Activated T-helper 17 cell treated with anti-CD3 and anti-CD28 coated beads, Interleukin-2, amount 50 U/mL, for 72 hours (primary cell): Measurements from ENCODE around the gene OBSCN. TPM values are rescaled to one million over a fixed set of nuclear protein-coding genes. Genes with fewer than 3 reads are reported as not detected.

Experiments
- ATAC-seq: fragments of 150-1000 bp; cut with Tn5 transposase; replicated peaks from 2 replicates; pipeline ENCODE4 v1.10.0; 2021; ENCODE audit warnings: mild to moderate bottlenecking, moderate library complexity
- H3K27ac Mint-ChIP-seq: one replicate; pipeline ENCODE4 v1.8.0; 2022; ENCODE audit warnings: mixed read lengths
- H3K27me3 Mint-ChIP-seq: one replicate; pipeline ENCODE4 v1.8.0; 2022; ENCODE audit warnings: mixed read lengths
- H3K36me3 Mint-ChIP-seq: one replicate; pipeline ENCODE4 v1.8.0; 2022; ENCODE audit warnings: low read depth, mild to moderate bottlenecking, mixed read lengths
- H3K4me1 Mint-ChIP-seq: one replicate; pipeline ENCODE4 v1.8.0; 2022; ENCODE audit warnings: mixed read lengths
- H3K4me3 Mint-ChIP-seq: one replicate; pipeline ENCODE4 v1.8.0; 2022; ENCODE audit warnings: mild to moderate bottlenecking, mixed read lengths
- H3K9me3 Mint-ChIP-seq: one replicate; pipeline ENCODE4 v1.8.0; 2022; ENCODE audit warnings: mixed read lengths
- total RNA-seq, 2 donors: library from RNA; stranded (reverse); gene quantifications; one replicate each; pipeline ENCODE4 v1.2.3, GENCODE V29; 2022

The OBSCN gene, protein sequence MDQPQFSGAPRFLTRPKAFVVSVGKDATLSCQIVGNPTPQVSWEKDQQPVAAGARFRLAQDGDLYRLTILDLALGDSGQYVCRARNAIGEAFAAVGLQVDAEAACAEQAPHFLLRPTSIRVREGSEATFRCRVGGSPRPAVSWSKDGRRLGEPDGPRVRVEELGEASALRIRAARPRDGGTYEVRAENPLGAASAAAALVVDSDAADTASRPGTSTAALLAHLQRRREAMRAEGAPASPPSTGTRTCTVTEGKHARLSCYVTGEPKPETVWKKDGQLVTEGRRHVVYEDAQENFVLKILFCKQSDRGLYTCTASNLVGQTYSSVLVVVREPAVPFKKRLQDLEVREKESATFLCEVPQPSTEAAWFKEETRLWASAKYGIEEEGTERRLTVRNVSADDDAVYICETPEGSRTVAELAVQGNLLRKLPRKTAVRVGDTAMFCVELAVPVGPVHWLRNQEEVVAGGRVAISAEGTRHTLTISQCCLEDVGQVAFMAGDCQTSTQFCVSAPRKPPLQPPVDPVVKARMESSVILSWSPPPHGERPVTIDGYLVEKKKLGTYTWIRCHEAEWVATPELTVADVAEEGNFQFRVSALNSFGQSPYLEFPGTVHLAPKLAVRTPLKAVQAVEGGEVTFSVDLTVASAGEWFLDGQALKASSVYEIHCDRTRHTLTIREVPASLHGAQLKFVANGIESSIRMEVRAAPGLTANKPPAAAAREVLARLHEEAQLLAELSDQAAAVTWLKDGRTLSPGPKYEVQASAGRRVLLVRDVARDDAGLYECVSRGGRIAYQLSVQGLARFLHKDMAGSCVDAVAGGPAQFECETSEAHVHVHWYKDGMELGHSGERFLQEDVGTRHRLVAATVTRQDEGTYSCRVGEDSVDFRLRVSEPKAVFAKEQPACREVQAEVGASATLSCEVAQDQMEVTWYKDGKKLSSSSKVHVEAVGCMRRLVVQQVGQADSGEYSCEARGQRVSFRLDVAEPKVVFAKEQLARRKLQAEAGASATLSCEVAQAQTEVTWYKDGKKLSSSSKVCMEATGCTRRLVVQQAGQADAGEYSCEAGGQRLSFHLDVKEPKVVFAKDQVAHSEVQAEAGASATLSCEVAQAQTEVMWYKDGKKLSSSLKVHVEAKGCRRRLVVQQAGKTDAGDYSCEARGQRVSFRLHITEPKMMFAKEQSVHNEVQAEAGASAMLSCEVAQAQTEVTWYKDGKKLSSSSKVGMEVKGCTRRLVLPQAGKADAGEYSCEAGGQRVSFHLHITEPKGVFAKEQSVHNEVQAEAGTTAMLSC (N-terminal part only)
- 10 to 100 TPM; 10.8 to 60.0 TPM for total RNA-seq

- Mint-ChIP-seq H3K36me3 (no peaks in the 10 kb centered on the region), H3K4me3 (no peak within 1 kb of the TSS), H3K4me1 (no peaks in the 10 kb centered on the region), H3K27ac (no peak within 1 kb of the TSS), H3K27me3 (no peaks in the 10 kb centered on the region), H3K9me3 (no peaks in the 10 kb centered on the region)
- ATAC-seq: no peak
Measured at GRCh38 chr1:228207851-228208821, at the start of gene OBSCN. Gene OBSCN (plus strand): TSS chr1:228208044. CDS start chr1:228211784, 3,740 bp downstream.

GRCh38 chr1:228158151-228159007 lies 49.5 kb upstream of the OBSCN start:
- no peaks in the 10 kb centered on the region for H3K36me3 Mint-ChIP-seq
- ATAC-seq: no peak
- no peaks in the 10 kb centered on the region for H3K9me3 Mint-ChIP-seq
- no peaks in the 10 kb centered on the region for H3K27me3 Mint-ChIP-seq
- peaks cover 7% of the 10 kb centered on the region for H3K4me1 Mint-ChIP-seq
- H3K4me3 Mint-ChIP-seq: no peak overlapping the region
- no peak overlapping the region for H3K27ac Mint-ChIP-seq

- Mint-ChIP-seq H3K4me1 (peaks cover 9% of the 10 kb centered on the region), H3K9me3 (no peaks in the 10 kb centered on the region), H3K27me3 (no peaks in the 10 kb centered on the region), H3K27ac (no peak overlapping the region), H3K36me3 (no peaks in the 10 kb centered on the region), H3K4me3 (no peak overlapping the region)
- no peak for ATAC-seq
Measured at GRCh38 chr1:228159008-228159665, 48.7 kb upstream of the OBSCN start.

DNA sequence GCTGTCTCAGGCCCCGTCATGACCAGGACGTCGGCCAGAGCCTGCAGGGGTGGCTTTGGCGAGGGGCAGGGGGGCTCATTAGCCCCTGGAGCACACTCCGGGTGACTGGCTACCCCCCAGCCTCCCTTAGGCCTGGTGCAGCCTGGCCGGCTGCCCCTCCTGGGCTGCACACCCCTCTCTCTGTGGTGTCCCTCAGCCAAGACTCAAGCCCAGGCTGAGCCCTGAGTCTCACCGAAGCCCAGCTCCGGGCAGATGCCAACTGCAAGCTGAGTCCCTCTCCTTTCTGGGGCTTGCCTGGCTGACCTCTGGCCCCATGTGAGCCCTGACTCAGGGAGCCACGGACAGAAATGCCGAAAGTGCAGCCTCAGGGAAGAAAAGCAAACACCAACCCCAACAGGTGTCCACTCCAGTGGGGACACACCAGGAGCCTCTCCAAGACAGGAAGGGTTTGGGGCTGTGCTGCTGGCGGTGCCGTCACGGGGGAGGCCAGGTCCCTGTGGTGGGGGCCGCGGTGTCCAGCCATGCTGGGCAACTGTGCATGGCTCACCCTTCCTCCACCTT lies 47.6 kb upstream of the OBSCN start:
- no peak overlapping the region for H3K4me3 Mint-ChIP-seq
- no peak for ATAC-seq
- H3K27me3 Mint-ChIP-seq: no peaks in the 10 kb centered on the region
- H3K36me3 Mint-ChIP-seq: peaks cover under 1% of the 10 kb centered on the region
- H3K27ac Mint-ChIP-seq: no peak overlapping the region
- no peaks in the 10 kb centered on the region for H3K9me3 Mint-ChIP-seq
- H3K4me1 Mint-ChIP-seq: peaks cover 7% of the 10 kb centered on the region

DNA sequence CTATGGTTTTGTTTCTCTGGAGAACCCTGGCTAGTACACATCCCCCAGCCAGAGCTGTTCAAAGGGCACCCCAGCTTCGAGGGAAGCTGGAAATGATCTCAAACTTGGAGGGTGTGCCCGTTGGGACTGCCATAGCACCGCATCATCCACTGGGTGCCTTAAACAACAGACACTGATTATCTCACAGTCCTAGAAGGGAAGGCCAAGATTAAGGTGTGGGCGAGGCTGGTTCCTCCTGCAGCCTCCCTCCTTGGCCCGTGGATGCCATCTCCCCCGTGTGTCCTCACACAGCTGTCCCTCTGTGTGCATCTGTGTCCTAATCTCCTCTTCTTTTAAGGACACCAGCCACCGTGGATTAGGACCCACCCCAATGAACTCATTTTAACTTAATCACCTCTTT lies 46.5 kb upstream of the OBSCN start:
- H3K27me3 Mint-ChIP-seq: no peaks in the 10 kb centered on the region
- peak overlapping the region; percentile 30 for H3K27ac Mint-ChIP-seq
- H3K9me3 Mint-ChIP-seq: no peaks in the 10 kb centered on the region
- no peak overlapping the region for H3K4me3 Mint-ChIP-seq
- H3K4me1 Mint-ChIP-seq: peaks cover 7% of the 10 kb centered on the region
- ATAC-seq: no peak
- peaks cover 10% of the 10 kb centered on the region for H3K36me3 Mint-ChIP-seq

DNA sequence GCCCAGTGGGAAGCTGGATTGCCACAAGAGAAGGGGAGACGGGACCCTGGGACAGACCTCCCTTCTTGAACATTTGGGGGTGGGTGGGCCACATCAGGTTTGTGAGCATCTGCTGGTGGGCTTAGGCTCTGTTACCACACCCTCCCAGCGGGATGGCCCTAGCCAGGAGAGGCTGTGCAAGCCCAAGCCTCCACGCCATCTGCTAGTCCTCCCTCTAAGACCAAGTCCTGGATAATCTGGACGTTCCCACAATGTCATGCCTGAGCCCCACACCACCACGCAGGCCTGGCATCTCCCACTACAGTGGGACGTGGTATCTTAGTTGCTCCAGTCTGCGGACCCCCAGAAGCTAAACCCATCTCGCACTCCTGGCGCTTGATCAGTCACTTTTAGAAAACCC lies 46.0 kb upstream of the OBSCN start:
- no peaks in the 10 kb centered on the region for H3K9me3 Mint-ChIP-seq
- H3K27me3 Mint-ChIP-seq: no peaks in the 10 kb centered on the region
- H3K36me3 Mint-ChIP-seq: peaks cover 10% of the 10 kb centered on the region
- H3K27ac Mint-ChIP-seq: peak overlapping the region; percentile 30
- peaks cover 7% of the 10 kb centered on the region for H3K4me1 Mint-ChIP-seq
- no peak overlapping the region for H3K4me3 Mint-ChIP-seq
- ATAC-seq: no peak

DNA sequence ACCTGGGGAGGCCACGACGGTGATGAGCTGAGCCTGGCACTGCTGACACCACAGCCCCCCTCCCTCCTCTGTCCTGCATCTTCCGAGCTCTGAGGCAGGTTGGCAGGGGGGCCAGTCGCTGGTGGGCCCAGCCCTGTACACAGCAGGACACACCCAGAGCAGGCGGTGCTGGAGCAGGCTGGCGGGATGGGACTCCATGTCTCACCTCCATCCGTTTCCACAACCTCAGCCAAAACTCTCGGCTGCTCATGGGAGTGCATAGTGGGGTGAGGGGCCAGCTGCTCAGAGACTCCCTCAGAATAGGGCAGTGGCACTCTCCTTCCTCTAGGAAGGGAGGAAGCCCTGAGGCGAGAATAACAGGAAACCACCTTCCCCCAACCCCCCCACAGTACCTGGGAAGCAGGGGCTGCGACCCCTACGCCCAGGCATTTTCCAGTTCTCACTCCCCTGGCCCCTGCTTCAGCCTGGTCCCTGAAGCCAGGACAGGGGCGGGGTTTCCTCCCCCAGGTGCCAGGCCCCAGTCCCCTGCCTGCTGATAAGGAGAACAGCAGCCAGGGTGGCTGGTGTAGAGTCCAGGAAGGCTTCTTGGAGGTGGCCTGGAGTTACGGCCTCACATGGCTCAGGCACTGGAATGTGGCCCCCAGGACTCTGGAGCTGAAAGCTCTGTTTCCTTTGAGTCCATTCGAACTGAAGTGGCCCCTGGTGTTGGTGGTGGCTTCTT lies 45.4 kb upstream of the OBSCN start:
- H3K36me3 Mint-ChIP-seq: peaks cover 10% of the 10 kb centered on the region
- H3K27ac Mint-ChIP-seq: peak overlapping the region; percentile 30
- H3K27me3 Mint-ChIP-seq: no peaks in the 10 kb centered on the region
- peaks cover 7% of the 10 kb centered on the region for H3K4me1 Mint-ChIP-seq
- H3K9me3 Mint-ChIP-seq: no peaks in the 10 kb centered on the region
- no peak overlapping the region for H3K4me3 Mint-ChIP-seq
- ATAC-seq: no peak

- no peak overlapping the region for H3K27ac Mint-ChIP-seq
- no peaks in the 10 kb centered on the region for H3K27me3 Mint-ChIP-seq
- H3K36me3 Mint-ChIP-seq: peaks cover 10% of the 10 kb centered on the region
- peaks cover 7% of the 10 kb centered on the region for H3K4me1 Mint-ChIP-seq
- H3K9me3 Mint-ChIP-seq: no peaks in the 10 kb centered on the region
- no peak overlapping the region for H3K4me3 Mint-ChIP-seq
- ATAC-seq: no peak
Measured at GRCh38 chr1:228163007-228163753, 44.7 kb upstream of the OBSCN start.

GRCh38 chr1:228163776-228164519 lies 43.9 kb upstream of the OBSCN start:
- H3K9me3 Mint-ChIP-seq: no peaks in the 10 kb centered on the region
- H3K4me3 Mint-ChIP-seq: peak overlapping the region; percentile 80
- no peaks in the 10 kb centered on the region for H3K27me3 Mint-ChIP-seq
- H3K36me3 Mint-ChIP-seq: peaks cover 10% of the 10 kb centered on the region
- peak overlapping the region; percentile 91 for H3K27ac Mint-ChIP-seq
- ATAC-seq: no peak
- H3K4me1 Mint-ChIP-seq: peaks cover 11% of the 10 kb centered on the region

DNA sequence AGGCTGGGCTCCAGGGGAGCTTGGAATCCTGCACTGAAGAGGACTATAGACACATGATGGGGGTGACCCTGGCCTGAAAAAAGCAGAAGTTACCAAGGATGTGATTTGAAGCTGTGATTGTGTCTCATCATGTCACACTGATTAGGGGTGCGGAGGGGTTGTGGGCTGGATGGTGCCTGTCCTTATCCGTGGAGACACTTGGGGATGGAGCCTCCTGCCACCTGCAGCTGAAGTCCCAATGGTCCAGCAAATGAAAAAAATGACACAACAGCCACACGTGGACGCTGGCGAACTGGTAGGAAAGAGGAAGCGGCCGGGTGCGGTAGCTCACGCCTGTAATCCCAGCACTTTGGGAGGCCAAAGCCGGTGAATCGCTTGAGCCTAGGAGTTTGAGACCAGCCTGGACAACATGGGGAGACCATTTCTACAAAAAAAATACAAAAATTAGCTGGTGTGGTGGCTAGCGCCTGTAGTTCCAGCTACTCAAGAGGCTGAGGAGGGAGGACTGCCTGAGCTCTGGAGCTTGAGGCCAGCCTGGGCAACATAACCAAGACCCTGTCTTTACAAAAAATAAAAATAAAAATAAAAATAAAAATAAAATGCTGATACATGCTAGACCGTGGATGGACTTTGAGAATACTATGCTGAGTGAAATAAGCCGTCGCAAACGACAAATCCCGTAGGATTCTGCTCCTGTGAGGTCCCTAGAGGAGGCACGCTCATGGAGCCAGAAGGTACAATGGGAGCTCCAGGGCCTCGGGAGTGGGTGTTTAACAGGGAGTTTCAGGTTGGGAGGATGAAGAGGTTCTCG lies 43.1 kb upstream of the OBSCN start:
- ATAC-seq: no peak
- peak overlapping the region; percentile 80 for H3K4me3 Mint-ChIP-seq
- no peaks in the 10 kb centered on the region for H3K9me3 Mint-ChIP-seq
- H3K4me1 Mint-ChIP-seq: peaks cover 11% of the 10 kb centered on the region
- H3K27ac Mint-ChIP-seq: peak overlapping the region; percentile 91
- H3K27me3 Mint-ChIP-seq: no peaks in the 10 kb centered on the region
- H3K36me3 Mint-ChIP-seq: peaks cover 10% of the 10 kb centered on the region
